DND-41 (cell line): ENCODE results near the gene FAM13A.

Experiments used
- CTCF ChIP-seq: IDR thresholded peaks from 2 replicates; pipeline ENCODE4 v1.5.1; 2012; ENCODE audit warnings: borderline replicate concordance, low read length, moderate library complexity, mild to moderate bottlenecking; ENCODE audit not compliant: poor library complexity, severe bottlenecking; ENCODE audit errors: extremely low read depth
- EZH2 ChIP-seq: IDR thresholded peaks from 3 replicates; pipeline ENCODE4 v1.6.1; 2012; ENCODE audit warnings: borderline replicate concordance, low read depth, mild to moderate bottlenecking, moderate library complexity, low read length, inconsistent platforms; ENCODE audit not compliant: severe bottlenecking

GRCh38 chr4:88702782-88703181 lies 354.2 kb downstream of the FAM13A start:
- TF ChIP-seq CTCF = no peak
- no peak for TF ChIP-seq EZH2
